Neural cell (in vitro differentiated cells): ENCODE measurements around the gene PRCC. TPM values are rescaled to one million over a fixed set of nuclear protein-coding genes. Genes with fewer than 3 reads are reported as not detected.

Source experiments
- H2AFZ ChIP-seq: fragments of 200-600, 300-800 bp; sonication (generic), shearing (Covaris generic); 2 replicates; pipeline ENCODE4 v1.6.0; 2014; ENCODE audit warnings: low read depth, mild to moderate bottlenecking, antibody characterized with exemption, low read length, moderate library complexity
- H3F3A ChIP-seq: fragments of 200-600 bp; shearing (Covaris generic); 2 replicates; pipeline ENCODE4 v1.6.1; 2016; ENCODE audit warnings: mild to moderate bottlenecking, moderate library complexity, mixed read lengths, antibody characterized with exemption, low read length; ENCODE audit not compliant: insufficient read depth, poor library complexity, severe bottlenecking
- H3K27ac ChIP-seq: fragments of 200-600, 300-800 bp; sonication (generic), shearing (Covaris generic); 2 replicates; pipeline ENCODE4 v1.5.1; 2014; ENCODE audit warnings: mild to moderate bottlenecking, low read length, moderate library complexity
- H3K27me3 ChIP-seq: fragments of 300-800, 200-600 bp; sonication (generic), shearing (Covaris generic); 2 replicates; pipeline ENCODE4 v1.6.0; 2014; ENCODE audit warnings: mild to moderate bottlenecking, low read depth, low read length, moderate library complexity; ENCODE audit not compliant: insufficient read depth
- H3K36me3 ChIP-seq: fragments of 300-800, 200-600 bp; sonication (generic), shearing (Covaris generic); 2 replicates; pipeline ENCODE4 v1.5.1; 2014; ENCODE audit warnings: mild to moderate bottlenecking, antibody characterized with exemption, low read length, moderate library complexity; ENCODE audit not compliant: insufficient read depth
- H3K4me2 ChIP-seq: fragments of 300-800, 200-600 bp; sonication (generic), shearing (Covaris generic); 2 replicates; pipeline ENCODE4 v1.6.0; 2014; ENCODE audit warnings: mild to moderate bottlenecking, low read length
- H3K4me3 ChIP-seq: fragments of 300-800, 200-600 bp; sonication (generic), shearing (Covaris generic); 2 replicates; pipeline ENCODE4 v1.5.1; 2014; ENCODE audit warnings: mild to moderate bottlenecking, low read length, moderate library complexity
- H3K79me2 ChIP-seq: fragments of 200-600 bp; shearing (Covaris generic); replicated peaks from 2 replicates; pipeline ENCODE4 v1.6.0; 2014; ENCODE audit warnings: mild to moderate bottlenecking, low read length, moderate library complexity; ENCODE audit not compliant: insufficient read depth
- H3K9ac ChIP-seq: fragments of 300-800, 200-600 bp; sonication (generic), shearing (Covaris generic); 2 replicates; pipeline ENCODE4 v1.6.1; 2016; ENCODE audit warnings: mild to moderate bottlenecking, low read length, mixed read lengths
- H3K9me2 ChIP-seq: fragments of 200-600 bp; shearing (Covaris generic); 2 replicates; pipeline ENCODE4 v1.6.1; 2016; ENCODE audit warnings: mild to moderate bottlenecking, low read length, mixed read lengths; ENCODE audit not compliant: insufficient read depth
- H3K9me3 ChIP-seq: fragments of 200-600, 300-800 bp; sonication (generic), shearing (Covaris generic); 2 replicates; pipeline ENCODE4 v1.6.1; 2016; ENCODE audit warnings: mild to moderate bottlenecking, mixed run types, low read length, moderate library complexity, mixed read lengths
- H4K20me1 ChIP-seq: fragments of 200-600 bp; shearing (Covaris generic); 2 replicates; pipeline ENCODE4 v1.6.1; 2016; ENCODE audit warnings: mild to moderate bottlenecking, mixed run types; ENCODE audit not compliant: insufficient read depth
- EP300 ChIP-seq: fragments of 450-650 bp; conservative IDR thresholded peaks from 2 replicates; pipeline ENCODE4 v1.6.1; 2014; ENCODE audit warnings: antibody characterized with exemption, mild to moderate bottlenecking, moderate library complexity; ENCODE audit not compliant: poor library complexity, severe bottlenecking
- EZH2 ChIP-seq: fragments of 200-600, 300-800 bp; shearing (Covaris generic), sonication (generic); IDR thresholded peaks from 2 replicates; pipeline ENCODE4 v1.6.1; 2014; ENCODE audit warnings: antibody characterized with exemption, low read length, borderline replicate concordance, mild to moderate bottlenecking; ENCODE audit not compliant: insufficient read depth, poor library complexity, severe bottlenecking
- MXI1 ChIP-seq: fragments of 450-650 bp; conservative IDR thresholded peaks from 2 replicates; pipeline ENCODE4 v1.6.1; 2014; ENCODE audit warnings: antibody characterized with exemption, mild to moderate bottlenecking; ENCODE audit not compliant: poor library complexity, severe bottlenecking
- POLR2AphosphoS5 ChIP-seq: IDR thresholded peaks from 2 replicates; pipeline ENCODE4 v1.6.1; 2012
- RAD21 ChIP-seq: fragments of 450-650 bp; conservative IDR thresholded peaks from 2 replicates; pipeline ENCODE4 v1.6.1; 2014; ENCODE audit warnings: antibody characterized with exemption, mild to moderate bottlenecking, moderate library complexity
- SMC3 ChIP-seq: fragments of 450-650 bp; conservative IDR thresholded peaks from 2 replicates; pipeline ENCODE4 v1.6.1; 2014; ENCODE audit warnings: antibody characterized with exemption, mild to moderate bottlenecking, moderate library complexity; ENCODE audit not compliant: poor library complexity
- TAF1 ChIP-seq: IDR thresholded peaks from 2 replicates; pipeline ENCODE4 v1.6.1; 2012; ENCODE audit warnings: low read depth
- polyA plus RNA-seq: library from polyadenylated mRNA; depleted of rRNA; stranded (reverse); fragments of >200 nt; gene quantifications from 2 replicates; pipeline ENCODE4 v1.2.3, GENCODE V29; 2014
- TF ChIP-seq, protein P1 (sequence below): fragments of 450-650 bp; IDR thresholded peaks from 2 replicates; pipeline ENCODE4 v1.5.1; 2014; ENCODE audit warnings: antibody characterized with exemption, mild to moderate bottlenecking, moderate library complexity; ENCODE audit not compliant: poor library complexity, severe bottlenecking
- TF ChIP-seq, protein P2 (sequence below): IDR thresholded peaks from 2 replicates; pipeline ENCODE4 v1.6.1; 2012; ENCODE audit warnings: borderline replicate concordance

The PRCC gene
- polyA plus RNA-seq, 1 donor from 2014 or later = 17.5 TPM

DNA sequence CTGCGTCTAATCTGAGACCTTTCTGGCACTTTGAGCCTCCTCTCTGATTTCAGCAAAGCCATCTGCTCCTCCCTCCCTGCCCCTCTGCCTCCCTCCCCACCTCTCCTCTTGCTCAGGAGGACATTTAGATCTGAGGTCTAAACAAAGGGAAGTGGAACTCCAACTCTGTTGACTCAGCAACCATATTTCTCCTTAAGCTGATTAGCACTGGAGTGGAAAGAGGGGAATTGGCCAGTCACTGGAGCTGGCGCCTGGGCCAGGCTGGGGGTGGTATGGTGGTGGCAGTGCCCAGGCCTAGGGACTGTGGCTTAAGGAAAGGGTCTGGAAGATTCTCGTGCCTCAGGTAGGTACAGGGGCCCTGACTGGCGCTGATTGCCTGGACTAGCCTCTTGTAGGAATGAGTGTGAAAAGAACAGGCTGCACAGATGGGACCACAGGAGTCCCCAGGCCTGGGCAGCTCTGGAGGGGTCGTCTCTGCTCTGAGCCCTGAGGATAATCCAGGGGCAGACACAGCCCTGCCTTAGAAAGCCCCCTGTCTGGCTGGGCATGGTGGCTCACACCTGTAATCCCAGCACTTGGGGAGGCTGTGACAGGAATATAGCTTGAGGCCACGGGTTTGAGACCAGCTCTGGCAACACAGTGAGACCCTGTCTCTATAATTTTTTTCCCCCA, 37.4 kb downstream of the PRCC start:
- H3K27ac ChIP-seq = no peak overlapping the region
- no peaks in the 10 kb centered on the region for H3F3A ChIP-seq
- H3K9ac ChIP-seq = no peak overlapping the region
- H4K20me1 ChIP-seq = no peaks in the 10 kb centered on the region
- H3K9me2 ChIP-seq = no peaks in the 10 kb centered on the region
- H3K79me2 ChIP-seq = no peaks in the 10 kb centered on the region
- no peaks in the 10 kb centered on the region for H3K9me3 ChIP-seq
- H3K36me3 ChIP-seq = peaks cover 4% of the 10 kb centered on the region
- no peak overlapping the region for H3K4me2 ChIP-seq
- no peak overlapping the region for H3K4me3 ChIP-seq
- no peak overlapping the region for H2AFZ ChIP-seq
- TF ChIP-seq POLR2AphosphoS5 (no peak), RAD21 (no peak)
- no peaks in the 10 kb centered on the region for H3K27me3 ChIP-seq

DNA sequence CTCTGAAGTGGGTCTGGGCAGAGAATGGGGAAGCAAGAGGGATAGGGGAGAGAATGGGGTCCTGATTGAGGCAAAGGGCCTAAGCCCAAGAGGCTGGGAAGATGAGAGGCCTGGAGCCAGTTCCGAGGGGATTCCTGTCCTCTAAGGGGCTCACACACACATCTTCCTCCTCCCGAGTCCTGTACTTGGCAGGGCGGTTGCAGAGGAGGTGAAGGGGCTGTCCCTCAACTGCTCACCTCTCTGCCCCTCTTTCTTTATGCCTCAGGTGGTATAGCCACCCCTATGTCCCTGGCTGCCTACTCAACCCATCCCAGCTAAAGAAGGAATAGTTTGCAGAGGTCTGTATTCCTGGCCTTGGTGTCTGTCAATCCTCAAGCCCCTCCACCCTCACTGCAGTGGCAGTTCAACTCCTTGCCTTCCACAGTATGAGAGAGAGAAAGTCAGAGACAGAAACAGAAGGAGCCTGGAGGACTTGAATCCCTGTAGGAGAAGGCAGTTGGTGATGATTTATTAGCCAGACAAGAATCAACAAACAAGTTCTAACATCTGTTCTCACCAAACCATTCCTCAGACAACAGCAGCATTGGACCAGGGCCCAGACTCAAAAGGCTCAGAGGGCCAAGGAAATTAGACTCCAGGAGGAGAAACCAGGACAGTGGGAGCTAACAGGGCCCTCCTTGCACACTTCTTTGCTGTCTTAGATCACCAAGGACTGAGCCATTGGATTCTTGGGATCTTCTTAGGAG, 38.6 kb downstream of the PRCC start:
- no peak overlapping the region for H3K4me3 ChIP-seq
- H4K20me1 ChIP-seq = no peaks in the 10 kb centered on the region
- H3K9me2 ChIP-seq = no peaks in the 10 kb centered on the region
- H3F3A ChIP-seq = no peaks in the 10 kb centered on the region
- no peak overlapping the region for H3K9ac ChIP-seq
- H3K36me3 ChIP-seq = peaks cover 4% of the 10 kb centered on the region
- no peak overlapping the region for H2AFZ ChIP-seq
- no peaks in the 10 kb centered on the region for H3K9me3 ChIP-seq
- no peak for TF ChIP-seq POLR2AphosphoS5
- TF ChIP-seq MXI1 = no peak
- no peak for TF ChIP-seq RAD21
- no peak for TF ChIP-seq EP300
- TF ChIP-seq, protein P1, sequence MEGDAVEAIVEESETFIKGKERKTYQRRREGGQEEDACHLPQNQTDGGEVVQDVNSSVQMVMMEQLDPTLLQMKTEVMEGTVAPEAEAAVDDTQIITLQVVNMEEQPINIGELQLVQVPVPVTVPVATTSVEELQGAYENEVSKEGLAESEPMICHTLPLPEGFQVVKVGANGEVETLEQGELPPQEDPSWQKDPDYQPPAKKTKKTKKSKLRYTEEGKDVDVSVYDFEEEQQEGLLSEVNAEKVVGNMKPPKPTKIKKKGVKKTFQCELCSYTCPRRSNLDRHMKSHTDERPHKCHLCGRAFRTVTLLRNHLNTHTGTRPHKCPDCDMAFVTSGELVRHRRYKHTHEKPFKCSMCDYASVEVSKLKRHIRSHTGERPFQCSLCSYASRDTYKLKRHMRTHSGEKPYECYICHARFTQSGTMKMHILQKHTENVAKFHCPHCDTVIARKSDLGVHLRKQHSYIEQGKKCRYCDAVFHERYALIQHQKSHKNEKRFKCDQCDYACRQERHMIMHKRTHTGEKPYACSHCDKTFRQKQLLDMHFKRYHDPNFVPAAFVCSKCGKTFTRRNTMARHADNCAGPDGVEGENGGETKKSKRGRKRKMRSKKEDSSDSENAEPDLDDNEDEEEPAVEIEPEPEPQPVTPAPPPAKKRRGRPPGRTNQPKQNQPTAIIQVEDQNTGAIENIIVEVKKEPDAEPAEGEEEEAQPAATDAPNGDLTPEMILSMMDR = no peak
- TF ChIP-seq, protein P2, sequence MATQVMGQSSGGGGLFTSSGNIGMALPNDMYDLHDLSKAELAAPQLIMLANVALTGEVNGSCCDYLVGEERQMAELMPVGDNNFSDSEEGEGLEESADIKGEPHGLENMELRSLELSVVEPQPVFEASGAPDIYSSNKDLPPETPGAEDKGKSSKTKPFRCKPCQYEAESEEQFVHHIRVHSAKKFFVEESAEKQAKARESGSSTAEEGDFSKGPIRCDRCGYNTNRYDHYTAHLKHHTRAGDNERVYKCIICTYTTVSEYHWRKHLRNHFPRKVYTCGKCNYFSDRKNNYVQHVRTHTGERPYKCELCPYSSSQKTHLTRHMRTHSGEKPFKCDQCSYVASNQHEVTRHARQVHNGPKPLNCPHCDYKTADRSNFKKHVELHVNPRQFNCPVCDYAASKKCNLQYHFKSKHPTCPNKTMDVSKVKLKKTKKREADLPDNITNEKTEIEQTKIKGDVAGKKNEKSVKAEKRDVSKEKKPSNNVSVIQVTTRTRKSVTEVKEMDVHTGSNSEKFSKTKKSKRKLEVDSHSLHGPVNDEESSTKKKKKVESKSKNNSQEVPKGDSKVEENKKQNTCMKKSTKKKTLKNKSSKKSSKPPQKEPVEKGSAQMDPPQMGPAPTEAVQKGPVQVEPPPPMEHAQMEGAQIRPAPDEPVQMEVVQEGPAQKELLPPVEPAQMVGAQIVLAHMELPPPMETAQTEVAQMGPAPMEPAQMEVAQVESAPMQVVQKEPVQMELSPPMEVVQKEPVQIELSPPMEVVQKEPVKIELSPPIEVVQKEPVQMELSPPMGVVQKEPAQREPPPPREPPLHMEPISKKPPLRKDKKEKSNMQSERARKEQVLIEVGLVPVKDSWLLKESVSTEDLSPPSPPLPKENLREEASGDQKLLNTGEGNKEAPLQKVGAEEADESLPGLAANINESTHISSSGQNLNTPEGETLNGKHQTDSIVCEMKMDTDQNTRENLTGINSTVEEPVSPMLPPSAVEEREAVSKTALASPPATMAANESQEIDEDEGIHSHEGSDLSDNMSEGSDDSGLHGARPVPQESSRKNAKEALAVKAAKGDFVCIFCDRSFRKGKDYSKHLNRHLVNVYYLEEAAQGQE = no peak
- no peak for TF ChIP-seq TAF1
- TF ChIP-seq SMC3 = no peak
- no peak for TF ChIP-seq EZH2
- no peaks in the 10 kb centered on the region for H3K27me3 ChIP-seq
- H3K79me2 ChIP-seq = no peaks in the 10 kb centered on the region
- H3K27ac ChIP-seq = no peak overlapping the region
- no peak overlapping the region for H3K4me2 ChIP-seq
